Transverse colon (tissue), 4 donors: ENCODE results near the gene LRCH3. TPM values are rescaled to one million over a fixed set of nuclear protein-coding genes. Genes with fewer than 3 reads are reported as not detected.

Experiments used
- DNase-seq: peaks from one replicate; pipeline ENCODE4 v3.0.0-alpha.2; 2019
- H3K27ac ChIP-seq, 4 donors: fragments of 200-600 bp; sonication (generic); 2 replicates each; pipeline ENCODE4 v1.5.1; 2016 to 2018; ENCODE audit warnings: inconsistent platforms in 4 of 4
- H3K27me3 ChIP-seq: fragments of 200-600 bp; sonication (generic); 2 replicates; pipeline ENCODE4 v1.5.1; 2017; ENCODE audit warnings: inconsistent platforms
- H3K36me3 ChIP-seq, 4 donors: fragments of 200-600 bp; sonication (generic); 2 replicates each; pipeline ENCODE4 v1.5.1; 2017 to 2019; ENCODE audit warnings: inconsistent platforms in 4 of 4
- H3K4me1 ChIP-seq, 4 donors: fragments of 200-600 bp; sonication (generic); 2 replicates each; pipeline ENCODE4 v1.5.1; 2017 to 2020; ENCODE audit warnings: inconsistent platforms in 4 of 4
- H3K4me3 ChIP-seq, 4 donors: fragments of 200-600 bp; sonication (generic); 1 replicate in 1 of 4; 2 replicates in 3 of 4; pipeline versions ENCODE4 v1.5.1 to v1.6.1; 2017 to 2019; ENCODE audit warnings: inconsistent platforms in 4 of 4
- H3K9me3 ChIP-seq, 2 donors: fragments of 200-600 bp; sonication (generic); 2 replicates each; pipeline ENCODE4 v1.5.1; 2017 to 2019; ENCODE audit warnings: inconsistent platforms in 2 of 2
- EP300 ChIP-seq: sonication (generic); formaldehyde crosslinking; IDR thresholded peaks from one replicate; pipeline ENCODE4 v1.6.1; 2017; ENCODE audit warnings: antibody characterized with exemption, low read depth
- POLR2A ChIP-seq: fragments of 450-650 bp; IDR thresholded peaks from one replicate; pipeline ENCODE4 v1.6.1; 2016; ENCODE audit warnings: antibody characterized with exemption, mild to moderate bottlenecking, moderate library complexity
- POLR2AphosphoS5 ChIP-seq, 3 donors: sonication (generic); formaldehyde crosslinking; IDR thresholded peaks; one replicate each; pipeline ENCODE4 v1.6.1; 2016; ENCODE audit warnings: antibody characterized with exemption in 3 of 3
- WGBS, 2 donors: methylation state at CpG; one replicate each; pipeline ENCODE4 v1.1.5; 2018; ENCODE audit warnings: low coverage in 1 of 2; 5-methylcytosine and 5-hydroxymethylcytosine counted together
- in situ Hi-C, 4 donors: fragments of 200-750 bp; cut with MboI; loops; one replicate each; pipeline versions ENCODE4 v1.15.0 to v1.15.1; 2017; ENCODE audit warnings: low sequenced_read_pairs in 3 of 4, low pct_ligation_motif_present in 1 of 4, low pct_unique_long_range_greater_than_20kb in 1 of 4
- intact Hi-C: fragments of 100-400 bp; cut with DNase I; formaldehyde crosslinking; loops from one replicate; pipeline ENCODE4 v1.15.1; 2023; ENCODE audit warnings: low total_unique reads
- total RNA-seq, 4 donors: library from RNA; depleted of rRNA; stranded (reverse); fragments of >200 nt; gene quantifications; one replicate each; pipeline ENCODE4 v1.1.0, GENCODE V29; 2016
- TF ChIP-seq, protein P1 (sequence below), 5 experiments: fragments of 200-600 bp in 3 of 5; fragments of 450-650 bp in 2 of 5; sonication (generic) in 3 of 5; IDR thresholded peaks; 1 replicate in 2 of 5; 2 replicates in 3 of 5; pipeline ENCODE4 v1.5.1; 2016 to 2017; ENCODE audit warnings: antibody characterized with exemption in 5 of 5, inconsistent platforms in 3 of 5, mild to moderate bottlenecking in 2 of 5, moderate library complexity in 1 of 5

Gene LRCH3
- total RNA-seq, 4 donors from 2014 or later = 36.0 to 122 (median 51.2) TPM

DNA sequence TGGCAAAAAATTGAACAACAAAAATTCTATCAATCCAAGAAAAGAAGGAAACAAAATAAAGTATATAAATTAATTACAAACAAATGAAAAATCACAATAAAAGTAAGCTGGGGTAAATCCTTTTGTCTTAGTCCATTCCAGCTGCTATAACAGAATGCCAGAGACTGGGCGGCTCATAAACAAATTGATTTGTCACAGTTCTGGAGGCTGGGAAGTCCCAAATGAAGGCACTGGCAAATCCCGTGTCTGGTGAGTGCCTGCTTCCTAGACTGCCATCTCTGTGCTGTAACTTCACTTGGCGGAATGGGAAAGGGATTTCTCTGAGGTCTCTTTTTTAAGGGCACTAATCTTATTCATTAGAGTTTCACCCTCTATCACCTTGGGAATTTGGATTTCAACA lies 105.4 kb downstream of the LRCH3 start:
- H3K36me3 ChIP-seq = no peaks in the 10 kb centered on the region
- 81 to 83% methylated on average over 2 to 3 of the region's 3 CpGs for WGBS, 2 donors
- intact Hi-C loops (no loop called here), in situ Hi-C loops (no loop called here)
- DNase-seq = no peak
- H3K4me3 ChIP-seq = no peak overlapping the region
- H3K4me1 ChIP-seq = no peaks in the 10 kb centered on the region
- no peaks in the 10 kb centered on the region for H3K9me3 ChIP-seq
- no peaks in the 10 kb centered on the region for H3K27me3 ChIP-seq
- no peak for TF ChIP-seq POLR2A
- TF ChIP-seq POLR2AphosphoS5 (IDR thresholded peaks at IDR 0.05) = no peak
- TF ChIP-seq, protein P1, sequence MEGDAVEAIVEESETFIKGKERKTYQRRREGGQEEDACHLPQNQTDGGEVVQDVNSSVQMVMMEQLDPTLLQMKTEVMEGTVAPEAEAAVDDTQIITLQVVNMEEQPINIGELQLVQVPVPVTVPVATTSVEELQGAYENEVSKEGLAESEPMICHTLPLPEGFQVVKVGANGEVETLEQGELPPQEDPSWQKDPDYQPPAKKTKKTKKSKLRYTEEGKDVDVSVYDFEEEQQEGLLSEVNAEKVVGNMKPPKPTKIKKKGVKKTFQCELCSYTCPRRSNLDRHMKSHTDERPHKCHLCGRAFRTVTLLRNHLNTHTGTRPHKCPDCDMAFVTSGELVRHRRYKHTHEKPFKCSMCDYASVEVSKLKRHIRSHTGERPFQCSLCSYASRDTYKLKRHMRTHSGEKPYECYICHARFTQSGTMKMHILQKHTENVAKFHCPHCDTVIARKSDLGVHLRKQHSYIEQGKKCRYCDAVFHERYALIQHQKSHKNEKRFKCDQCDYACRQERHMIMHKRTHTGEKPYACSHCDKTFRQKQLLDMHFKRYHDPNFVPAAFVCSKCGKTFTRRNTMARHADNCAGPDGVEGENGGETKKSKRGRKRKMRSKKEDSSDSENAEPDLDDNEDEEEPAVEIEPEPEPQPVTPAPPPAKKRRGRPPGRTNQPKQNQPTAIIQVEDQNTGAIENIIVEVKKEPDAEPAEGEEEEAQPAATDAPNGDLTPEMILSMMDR (IDR thresholded peaks at IDR 0.05) = no peak
- no peak for TF ChIP-seq EP300
- H3K27ac ChIP-seq = no peak overlapping the region

DNA sequence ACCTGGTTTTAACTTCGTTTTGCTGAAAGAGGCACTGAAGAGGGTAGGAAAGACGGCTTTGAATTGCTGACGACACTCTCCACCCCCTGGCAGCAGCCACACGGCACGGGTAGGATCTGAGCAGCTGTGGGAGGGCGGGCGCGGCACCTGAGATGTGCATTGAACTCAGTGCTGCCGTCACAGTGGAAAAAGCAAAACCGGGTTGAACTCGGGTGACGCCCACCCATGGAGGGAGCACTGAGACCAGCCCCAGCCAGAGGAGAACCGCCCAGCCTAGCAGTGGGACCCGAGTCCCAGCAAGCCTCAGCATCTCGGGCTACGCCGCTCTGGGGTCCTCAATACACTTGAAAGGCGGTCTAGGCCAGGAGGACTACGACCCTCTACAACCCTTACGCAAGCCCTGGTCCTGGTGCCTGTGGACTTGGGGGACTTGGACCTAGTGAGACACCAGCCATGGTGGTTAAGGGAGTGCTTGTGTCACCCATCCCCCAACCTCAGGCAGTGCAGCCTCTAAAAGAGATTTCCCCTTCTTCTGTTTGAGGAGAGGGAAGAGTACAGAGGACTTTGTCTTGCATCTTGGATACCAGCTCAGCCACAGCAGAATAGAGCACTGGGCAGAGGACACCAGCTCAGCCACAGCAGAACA lies 108.9 kb downstream of the LRCH3 start:
- WGBS, 2 donors = 77% methylated on average over 20 of the region's 20 CpGs; no CpG with 5 or more reads in 1 of the 2 donors
- H3K27me3 ChIP-seq = no peaks in the 10 kb centered on the region
- H3K9me3 ChIP-seq = no peaks in the 10 kb centered on the region
- no peaks in the 10 kb centered on the region for H3K4me1 ChIP-seq
- intact Hi-C loops (no loop called here), in situ Hi-C loops (no loop called here)
- no peak overlapping the region for H3K27ac ChIP-seq
- TF ChIP-seq, protein P1 (IDR thresholded peaks at IDR 0.05) = no peak
- TF ChIP-seq POLR2A = no peak
- TF ChIP-seq EP300 = no peak
- no peak for TF ChIP-seq POLR2AphosphoS5 (IDR thresholded peaks at IDR 0.05)
- no peak overlapping the region for H3K4me3 ChIP-seq
- H3K36me3 ChIP-seq = no peaks in the 10 kb centered on the region
- no peak for DNase-seq

DNA sequence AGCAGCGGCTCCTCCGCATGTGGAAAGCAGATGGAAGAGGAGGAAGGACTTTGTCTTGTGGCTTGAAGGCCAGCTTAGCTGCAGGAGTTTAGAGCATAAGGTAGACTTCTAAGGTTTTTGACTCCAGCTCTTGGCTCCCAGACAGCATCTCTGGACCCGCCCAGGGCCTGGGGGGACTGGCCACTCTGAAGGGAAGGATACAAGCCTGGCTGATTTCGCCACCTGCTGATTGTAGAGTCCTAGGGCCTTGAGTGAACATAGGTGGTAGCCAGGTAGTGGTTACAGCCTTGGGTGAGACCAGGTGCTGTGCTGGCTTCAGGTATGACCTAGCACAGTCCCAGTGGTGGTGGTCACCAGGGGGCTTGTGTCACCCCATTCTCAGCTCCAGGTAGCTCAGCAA lies 110.6 kb downstream of the LRCH3 start:
- Histone ChIP-seq H3K9me3 (no peaks in the 10 kb centered on the region), H3K27me3 (no peaks in the 10 kb centered on the region), H3K4me3 (no peak overlapping the region), H3K27ac (no peak overlapping the region), H3K4me1 (peaks cover 0 to 9% (median 6%) of the 10 kb centered on the region in 4 donors), H3K36me3 (no peaks in the 10 kb centered on the region)
- TF ChIP-seq POLR2A (no peak), EP300 (no peak), POLR2AphosphoS5 (IDR thresholded peaks at IDR 0.05) (no peak)
- TF ChIP-seq, protein P1 (IDR thresholded peaks at IDR 0.05) = no peak
- no peak for DNase-seq
- in situ Hi-C loops = no loop called here
- intact Hi-C loops = no loop called here
- 96% methylated on average over 4 of the region's 4 CpGs; no CpG with 5 or more reads in 1 of the 2 donors for WGBS, 2 donors

DNA sequence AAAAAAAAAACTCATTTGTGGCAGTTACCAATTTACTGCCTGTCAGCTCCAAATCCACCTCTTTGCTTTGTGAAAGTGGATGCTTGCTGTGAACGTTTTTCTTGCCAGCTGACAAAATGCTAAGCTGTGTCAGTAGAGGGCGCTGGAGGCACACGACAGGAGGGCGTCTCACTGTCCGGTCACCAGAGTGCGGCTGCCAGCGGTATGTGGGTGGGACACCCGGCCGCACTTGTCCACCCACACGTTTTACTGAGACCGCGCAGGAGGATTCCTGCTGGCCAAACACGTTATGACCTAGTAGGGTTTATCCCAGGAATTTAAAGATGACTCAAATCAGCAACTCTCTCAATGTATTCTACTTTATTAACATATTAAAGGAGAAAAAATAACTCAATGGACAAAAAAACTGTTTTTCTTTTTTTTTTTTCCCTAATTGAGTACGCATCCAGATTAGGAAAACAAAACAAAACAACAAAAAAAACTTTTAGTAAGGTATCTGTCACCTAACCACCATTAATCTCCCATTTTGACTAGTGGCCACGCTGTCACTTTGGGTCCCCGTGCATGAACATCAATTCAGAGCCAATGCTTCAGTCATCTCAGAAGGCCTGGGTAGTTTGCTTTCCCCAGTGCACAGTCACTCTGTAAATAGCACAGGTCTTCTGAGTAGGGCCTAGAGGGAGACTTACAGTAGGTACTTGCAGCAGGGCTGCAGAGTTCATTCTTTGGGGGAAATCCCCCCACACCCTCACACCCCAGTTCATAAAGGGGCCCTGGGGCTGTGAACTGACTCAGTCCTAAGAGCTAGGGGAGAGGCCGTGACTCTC lies 115.2 kb downstream of the LRCH3 start:
- Histone ChIP-seq H3K36me3 (no peaks in the 10 kb centered on the region), H3K4me1 (peaks cover 0 to 9% (median 6%) of the 10 kb centered on the region in 4 donors), H3K4me3 (no peak overlapping the region), H3K27me3 (no peaks in the 10 kb centered on the region), H3K9me3 (no peaks in the 10 kb centered on the region), H3K27ac (no peak overlapping the region)
- intact Hi-C loops (no loop called here), in situ Hi-C loops (no loop called here)
- TF ChIP-seq POLR2AphosphoS5 (IDR thresholded peaks at IDR 0.05) (peak in 1 of 3 donors; percentile 27), POLR2A (no peak), EP300 (no peak)
- TF ChIP-seq, protein P1 (IDR thresholded peaks at IDR 0.05) = peak; percentile 83 to 87 (median 84)
- peak; percentile 87 for DNase-seq
- 14 to 22% methylated on average over 8 to 17 of the region's 17 CpGs for WGBS, 2 donors
